ENCODE data around the gene FAM171A2. TPM values are rescaled to one million over a fixed set of nuclear protein-coding genes. Genes with fewer than 3 reads are reported as not detected.
A peak's percentile ranks its signal among the peaks of the same experiment; 100 is the strongest.

Gene FAM171A2
- total and polyA plus RNA-seq, 10 of the 15 experiments (the other 5 are each of a cell fraction or from before 2014, with no cell fraction given): 0.08 to 1.7 (median 0.27) TPM; not detected in 2

DNA sequence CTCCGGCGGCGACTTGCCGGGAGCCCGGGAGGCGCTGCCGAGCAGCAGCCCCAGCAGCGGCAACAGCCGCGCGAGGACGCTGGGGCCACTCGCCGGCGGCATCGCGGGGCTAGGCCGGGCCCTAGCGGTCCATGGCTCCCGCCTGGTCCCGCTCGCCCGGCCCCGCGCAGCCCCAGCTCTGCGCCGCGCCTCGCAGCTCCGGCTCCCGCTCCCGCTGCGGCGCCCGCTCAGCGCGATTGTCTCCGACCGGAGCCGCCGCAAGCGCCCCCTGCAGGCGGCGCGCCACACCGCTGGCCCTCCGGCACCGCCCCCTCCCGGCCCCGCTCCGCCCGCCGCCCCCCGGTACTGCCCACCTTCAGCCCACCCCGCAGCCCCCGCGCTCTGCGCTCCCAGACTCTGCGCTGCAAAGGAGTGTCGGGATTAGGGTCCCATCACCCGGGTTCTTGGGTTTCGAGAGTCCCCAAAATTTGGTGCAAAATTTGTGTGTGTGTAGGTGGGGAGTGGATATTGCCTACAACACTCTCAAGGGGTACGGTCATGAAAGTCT, at the start of gene FAM171A2 (continued):
- TF ChIP-seq, protein P1, sequence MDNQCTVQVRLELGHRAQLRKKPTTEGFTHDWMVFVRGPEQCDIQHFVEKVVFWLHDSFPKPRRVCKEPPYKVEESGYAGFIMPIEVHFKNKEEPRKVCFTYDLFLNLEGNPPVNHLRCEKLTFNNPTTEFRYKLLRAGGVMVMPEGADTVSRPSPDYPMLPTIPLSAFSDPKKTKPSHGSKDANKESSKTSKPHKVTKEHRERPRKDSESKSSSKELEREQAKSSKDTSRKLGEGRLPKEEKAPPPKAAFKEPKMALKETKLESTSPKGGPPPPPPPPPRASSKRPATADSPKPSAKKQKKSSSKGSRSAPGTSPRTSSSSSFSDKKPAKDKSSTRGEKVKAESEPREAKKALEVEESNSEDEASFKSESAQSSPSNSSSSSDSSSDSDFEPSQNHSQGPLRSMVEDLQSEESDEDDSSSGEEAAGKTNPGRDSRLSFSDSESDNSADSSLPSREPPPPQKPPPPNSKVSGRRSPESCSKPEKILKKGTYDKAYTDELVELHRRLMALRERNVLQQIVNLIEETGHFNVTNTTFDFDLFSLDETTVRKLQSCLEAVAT (IDR thresholded peaks at IDR 0.05): no peak
- no peak for TF ChIP-seq STAT1 (conservative IDR thresholded peaks at IDR 0.05)
- TF ChIP-seq ZNF207 (IDR thresholded peaks at IDR 0.05; ENCODE audit: borderline replicate concordance): no peak
- TF ChIP-seq RAD51 (IDR thresholded peaks at IDR 0.05): no peak
- TF ChIP-seq, protein P2, sequence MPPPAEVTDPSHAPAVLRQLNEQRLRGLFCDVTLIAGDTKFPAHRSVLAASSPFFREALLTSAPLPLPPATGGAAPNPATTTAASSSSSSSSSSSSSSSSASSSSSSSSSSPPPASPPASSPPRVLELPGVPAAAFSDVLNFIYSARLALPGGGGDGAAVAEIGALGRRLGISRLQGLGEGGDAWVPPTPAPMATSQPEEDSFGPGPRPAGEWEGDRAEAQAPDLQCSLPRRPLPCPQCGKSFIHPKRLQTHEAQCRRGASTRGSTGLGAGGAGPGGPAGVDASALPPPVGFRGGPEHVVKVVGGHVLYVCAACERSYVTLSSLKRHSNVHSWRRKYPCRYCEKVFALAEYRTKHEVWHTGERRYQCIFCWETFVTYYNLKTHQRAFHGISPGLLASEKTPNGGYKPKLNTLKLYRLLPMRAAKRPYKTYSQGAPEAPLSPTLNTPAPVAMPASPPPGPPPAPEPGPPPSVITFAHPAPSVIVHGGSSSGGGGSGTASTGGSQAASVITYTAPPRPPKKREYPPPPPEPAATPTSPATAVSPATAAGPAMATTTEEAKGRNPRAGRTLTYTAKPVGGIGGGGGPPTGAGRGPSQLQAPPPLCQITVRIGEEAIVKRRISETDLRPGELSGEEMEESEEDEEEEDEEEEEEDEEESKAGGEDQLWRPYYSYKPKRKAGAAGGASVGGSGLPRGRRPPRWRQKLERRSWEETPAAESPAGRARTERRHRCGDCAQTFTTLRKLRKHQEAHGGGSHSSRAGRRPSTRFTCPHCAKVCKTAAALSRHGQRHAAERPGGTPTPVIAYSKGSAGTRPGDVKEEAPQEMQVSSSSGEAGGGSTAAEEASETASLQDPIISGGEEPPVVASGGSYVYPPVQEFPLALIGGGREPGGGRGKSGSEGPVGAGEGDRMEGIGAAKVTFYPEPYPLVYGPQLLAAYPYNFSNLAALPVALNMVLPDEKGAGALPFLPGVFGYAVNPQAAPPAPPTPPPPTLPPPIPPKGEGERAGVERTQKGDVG (CRISPR knock-in tag; IDR thresholded peaks at IDR 0.05): no peak
- no peak for TF ChIP-seq SMC3 (IDR thresholded peaks at IDR 0.05; ENCODE audit: borderline replicate concordance, low read length)
- TF ChIP-seq RUNX3 (IDR thresholded peaks at IDR 0.05; ENCODE audit: low read length): no peak
- TF ChIP-seq CEBPB (IDR thresholded peaks at IDR 0.05; ENCODE audit: borderline replicate concordance in 1 of 2, low read depth in 2 of 2, low read length in 2 of 2): no peak
- no peak for TF ChIP-seq ESRRA (IDR thresholded peaks at IDR 0.05; ENCODE audit: low read length)
- TF ChIP-seq, protein P3, sequence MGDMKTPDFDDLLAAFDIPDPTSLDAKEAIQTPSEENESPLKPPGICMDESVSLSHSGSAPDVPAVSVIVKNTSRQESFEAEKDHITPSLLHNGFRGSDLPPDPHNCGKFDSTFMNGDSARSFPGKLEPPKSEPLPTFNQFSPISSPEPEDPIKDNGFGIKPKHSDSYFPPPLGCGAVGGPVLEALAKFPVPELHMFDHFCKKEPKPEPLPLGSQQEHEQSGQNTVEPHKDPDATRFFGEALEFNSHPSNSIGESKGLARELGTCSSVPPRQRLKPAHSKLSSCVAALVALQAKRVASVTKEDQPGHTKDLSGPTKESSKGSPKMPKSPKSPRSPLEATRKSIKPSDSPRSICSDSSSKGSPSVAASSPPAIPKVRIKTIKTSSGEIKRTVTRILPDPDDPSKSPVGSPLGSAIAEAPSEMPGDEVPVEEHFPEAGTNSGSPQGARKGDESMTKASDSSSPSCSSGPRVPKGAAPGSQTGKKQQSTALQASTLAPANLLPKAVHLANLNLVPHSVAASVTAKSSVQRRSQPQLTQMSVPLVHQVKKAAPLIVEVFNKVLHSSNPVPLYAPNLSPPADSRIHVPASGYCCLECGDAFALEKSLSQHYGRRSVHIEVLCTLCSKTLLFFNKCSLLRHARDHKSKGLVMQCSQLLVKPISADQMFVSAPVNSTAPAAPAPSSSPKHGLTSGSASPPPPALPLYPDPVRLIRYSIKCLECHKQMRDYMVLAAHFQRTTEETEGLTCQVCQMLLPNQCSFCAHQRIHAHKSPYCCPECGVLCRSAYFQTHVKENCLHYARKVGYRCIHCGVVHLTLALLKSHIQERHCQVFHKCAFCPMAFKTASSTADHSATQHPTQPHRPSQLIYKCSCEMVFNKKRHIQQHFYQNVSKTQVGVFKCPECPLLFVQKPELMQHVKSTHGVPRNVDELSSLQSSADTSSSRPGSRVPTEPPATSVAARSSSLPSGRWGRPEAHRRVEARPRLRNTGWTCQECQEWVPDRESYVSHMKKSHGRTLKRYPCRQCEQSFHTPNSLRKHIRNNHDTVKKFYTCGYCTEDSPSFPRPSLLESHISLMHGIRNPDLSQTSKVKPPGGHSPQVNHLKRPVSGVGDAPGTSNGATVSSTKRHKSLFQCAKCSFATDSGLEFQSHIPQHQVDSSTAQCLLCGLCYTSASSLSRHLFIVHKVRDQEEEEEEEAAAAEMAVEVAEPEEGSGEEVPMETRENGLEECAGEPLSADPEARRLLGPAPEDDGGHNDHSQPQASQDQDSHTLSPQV (IDR thresholded peaks at IDR 0.05): peak; percentile 71; the same call in 1 of the 2 replicates
- peak; percentile 72 for TF ChIP-seq IKZF1 (conservative IDR thresholded peaks at IDR 0.05)
- TF ChIP-seq SP1 (IDR thresholded peaks at IDR 0.05; ENCODE audit: low read depth, low read length): no peak
- TF ChIP-seq RELA (IDR thresholded peaks at IDR 0.05; ENCODE audit: borderline replicate concordance, partially characterized antibody): no peak
- TF ChIP-seq, protein P4, sequence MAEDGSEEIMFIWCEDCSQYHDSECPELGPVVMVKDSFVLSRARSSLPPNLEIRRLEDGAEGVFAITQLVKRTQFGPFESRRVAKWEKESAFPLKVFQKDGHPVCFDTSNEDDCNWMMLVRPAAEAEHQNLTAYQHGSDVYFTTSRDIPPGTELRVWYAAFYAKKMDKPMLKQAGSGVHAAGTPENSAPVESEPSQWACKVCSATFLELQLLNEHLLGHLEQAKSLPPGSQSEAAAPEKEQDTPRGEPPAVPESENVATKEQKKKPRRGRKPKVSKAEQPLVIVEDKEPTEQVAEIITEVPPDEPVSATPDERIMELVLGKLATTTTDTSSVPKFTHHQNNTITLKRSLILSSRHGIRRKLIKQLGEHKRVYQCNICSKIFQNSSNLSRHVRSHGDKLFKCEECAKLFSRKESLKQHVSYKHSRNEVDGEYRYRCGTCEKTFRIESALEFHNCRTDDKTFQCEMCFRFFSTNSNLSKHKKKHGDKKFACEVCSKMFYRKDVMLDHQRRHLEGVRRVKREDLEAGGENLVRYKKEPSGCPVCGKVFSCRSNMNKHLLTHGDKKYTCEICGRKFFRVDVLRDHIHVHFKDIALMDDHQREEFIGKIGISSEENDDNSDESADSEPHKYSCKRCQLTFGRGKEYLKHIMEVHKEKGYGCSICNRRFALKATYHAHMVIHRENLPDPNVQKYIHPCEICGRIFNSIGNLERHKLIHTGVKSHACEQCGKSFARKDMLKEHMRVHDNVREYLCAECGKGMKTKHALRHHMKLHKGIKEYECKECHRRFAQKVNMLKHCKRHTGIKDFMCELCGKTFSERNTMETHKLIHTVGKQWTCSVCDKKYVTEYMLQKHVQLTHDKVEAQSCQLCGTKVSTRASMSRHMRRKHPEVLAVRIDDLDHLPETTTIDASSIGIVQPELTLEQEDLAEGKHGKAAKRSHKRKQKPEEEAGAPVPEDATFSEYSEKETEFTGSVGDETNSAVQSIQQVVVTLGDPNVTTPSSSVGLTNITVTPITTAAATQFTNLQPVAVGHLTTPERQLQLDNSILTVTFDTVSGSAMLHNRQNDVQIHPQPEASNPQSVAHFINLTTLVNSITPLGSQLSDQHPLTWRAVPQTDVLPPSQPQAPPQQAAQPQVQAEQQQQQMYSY (CRISPR knock-in tag; IDR thresholded peaks at IDR 0.05): no peak
- TF ChIP-seq ASH2L (IDR thresholded peaks at IDR 0.05; ENCODE audit: borderline replicate concordance, low read depth): no peak
- no peak for TF ChIP-seq POLR2AphosphoS2 (IDR thresholded peaks at IDR 0.05; ENCODE audit: low read depth, low read length)
- no peak for TF ChIP-seq NRF1 (conservative IDR thresholded peaks at IDR 0.05; ENCODE audit: low read depth, low read length)
